Measurements from ENCODE around the gene TEX28.
"Not testable (repeated sequence)": the region's sequence is repeated elsewhere in the genome, so short reads cannot be mapped to it uniquely, and the experiment has no call there.

The TEX28 gene

GRCh38 chrX:154310616-154311536 lies 16.0 kb upstream of the TEX28 start:
- DNase-seq (ENCODE audit: low read depth), result no peak

DNA sequence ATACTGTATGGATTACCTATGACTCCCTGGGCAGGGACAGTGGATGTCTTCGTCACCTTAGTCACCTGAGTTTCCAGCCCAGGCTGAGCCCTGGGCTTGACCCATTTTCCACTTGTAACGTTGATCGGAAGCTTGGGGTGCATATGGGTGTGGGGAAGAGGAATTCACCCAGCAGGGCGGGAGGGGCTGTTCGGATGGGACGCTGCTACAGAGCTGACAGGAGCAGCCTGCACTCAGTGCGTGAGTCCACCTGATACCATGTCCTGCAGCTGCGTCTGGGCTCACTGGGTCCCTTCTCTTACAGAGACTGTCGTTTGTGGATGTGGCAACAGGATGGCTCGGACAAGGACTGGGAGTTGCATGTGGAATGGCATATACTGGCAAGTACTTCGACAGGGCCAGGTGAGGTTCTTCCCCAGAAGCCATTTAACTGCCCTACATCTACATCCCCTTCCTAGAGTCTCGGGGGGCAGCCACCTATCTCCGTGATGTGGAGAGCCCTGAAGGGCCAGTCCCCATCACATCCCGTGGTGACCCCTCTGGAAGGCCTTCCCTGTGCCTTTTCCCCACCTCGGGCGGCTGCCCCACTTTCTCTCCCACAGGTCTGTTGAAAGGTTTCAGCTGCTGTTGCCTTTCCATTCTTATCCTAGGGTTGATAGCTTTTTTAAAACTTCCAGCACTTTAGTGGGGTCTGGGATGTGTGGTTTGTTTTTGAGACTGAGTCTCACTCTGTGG lies 14.3 kb upstream of the TEX28 start:
- no peak for DNase-seq (ENCODE audit: low read depth)

- DNase-seq (ENCODE audit: low read depth), result no peak
Measured at GRCh38 chrX:154308108-154308946, 13.4 kb upstream of the TEX28 start.

- DNase-seq (ENCODE audit: low read depth), result no peak
Measured at GRCh38 chrX:154307202-154307601, 12.3 kb upstream of the TEX28 start.

- no peak for DNase-seq (ENCODE audit: low read depth)
Measured at GRCh38 chrX:154305541-154306205, 10.7 kb upstream of the TEX28 start.

GRCh38 chrX:154304846-154305245 lies 9.9 kb upstream of the TEX28 start:
- DNase-seq (ENCODE audit: low read depth), result no peak

- DNase-seq (ENCODE audit: low read depth), result no peak
Measured at GRCh38 chrX:154303476-154303875, 8.6 kb upstream of the TEX28 start.

DNA sequence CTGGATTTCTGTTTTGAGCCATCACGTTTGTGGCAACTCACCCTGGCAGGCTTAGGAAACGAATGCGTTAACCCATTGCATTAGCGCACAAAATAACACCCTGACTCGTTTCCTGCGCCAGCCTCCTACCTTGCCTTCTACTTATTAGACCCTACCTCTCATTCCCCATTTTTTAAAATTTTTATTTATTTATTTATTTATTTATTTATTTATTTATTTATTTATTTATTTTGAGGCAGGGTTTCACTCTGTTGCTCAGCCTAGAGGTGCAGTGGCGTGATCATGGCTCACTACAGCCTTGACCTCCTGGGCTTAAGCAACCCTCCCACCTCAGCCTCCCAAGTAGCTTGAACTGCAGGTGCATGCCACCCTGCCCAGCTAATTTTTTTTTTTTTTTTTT lies 8.1 kb upstream of the TEX28 start:
- DNase-seq (ENCODE audit: low read depth), result not testable (repeated sequence)

- DNase-seq (ENCODE audit: low read depth), result no peak
Measured at GRCh38 chrX:154300816-154301215, 5.9 kb upstream of the TEX28 start.

GRCh38 chrX:154298312-154298711 lies 3.4 kb upstream of the TEX28 start:
- DNase-seq (ENCODE audit: low read depth), result no peak

DNA sequence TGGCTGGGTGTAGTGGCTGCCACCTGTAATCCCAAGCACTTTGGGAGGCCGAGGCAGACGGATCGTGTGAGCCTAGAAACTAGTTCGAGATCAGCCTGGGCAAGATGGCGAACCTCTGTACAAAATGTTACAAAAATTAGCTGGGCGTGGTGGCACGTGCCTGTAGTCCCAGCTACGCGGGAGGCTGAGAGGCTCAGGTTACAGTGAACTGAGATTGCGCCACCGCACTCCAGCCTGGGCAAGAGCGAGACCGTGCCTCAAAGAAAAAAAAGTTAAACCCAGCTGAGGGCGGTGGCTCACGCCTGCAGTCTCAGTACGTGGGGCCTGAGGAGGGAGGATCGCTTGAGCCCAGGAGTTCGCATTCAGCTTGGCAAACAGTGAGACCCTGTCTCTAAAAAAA lies 1.8 kb upstream of the TEX28 start:
- no peak for DNase-seq (ENCODE audit: low read depth)

GRCh38 chrX:154295664-154296310 lies 863 bp upstream of the TEX28 start, which contains the start of gene TKTL1:
TSS of gene TKTL1 (plus strand) at chrX:154295795. CDS start at chrX:154295860, 65 bp downstream.
- no peak for DNase-seq (ENCODE audit: low read depth)

GRCh38 chrX:154286406-154286805 lies 8.5 kb downstream of the TEX28 start:
- DNase-seq (ENCODE audit: low read depth), result not testable (repeated sequence)

GRCh38 chrX:154284489-154285338 lies 10.2 kb downstream of the TEX28 start:
- not testable (repeated sequence) for DNase-seq (ENCODE audit: low read depth)

GRCh38 chrX:154269245-154269644 lies 25.7 kb downstream of the TEX28 start:
- not testable (repeated sequence) for DNase-seq (ENCODE audit: low read depth)

- DNase-seq (ENCODE audit: low read depth), result not testable (repeated sequence)
Measured at GRCh38 chrX:154263072-154263471, 31.9 kb downstream of the TEX28 start.

GRCh38 chrX:154258711-154259110 lies 36.2 kb downstream of the TEX28 start:
- DNase-seq (ENCODE audit: low read depth), result not testable (repeated sequence)

GRCh38 chrX:154257282-154257681 lies 37.6 kb downstream of the TEX28 start, which contains the start of gene OPN1MW3:
TSS of gene OPN1MW3 (plus strand) at chrX:154257582. CDS start at chrX:154257620, 38 bp downstream.
- not testable (repeated sequence) for DNase-seq (ENCODE audit: low read depth)

DNA sequence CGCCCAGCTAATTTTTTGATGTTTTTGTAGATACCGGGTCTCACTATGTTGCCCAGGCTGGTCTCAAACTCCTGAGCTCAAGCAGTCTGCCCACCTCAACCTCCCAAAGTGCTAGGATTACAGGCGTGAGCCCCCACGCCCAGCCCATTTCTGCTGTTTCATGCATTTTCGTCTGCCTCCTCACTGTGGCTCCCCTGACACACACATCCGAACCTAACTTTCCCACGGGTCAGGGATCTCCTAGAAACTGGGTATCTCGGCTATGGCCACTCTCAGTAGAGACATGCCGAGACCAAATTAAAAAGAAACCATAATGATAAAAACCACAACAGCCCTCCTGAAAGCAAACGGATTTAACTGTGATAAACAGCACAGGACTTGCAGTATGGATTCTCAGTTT lies 46.8 kb downstream of the TEX28 start:
- DNase-seq (ENCODE audit: low read depth), result not testable (repeated sequence)

Data from GM04503 (cell line).